ENCODE data around the gene NDUFA6.
"Not testable (repeated sequence)": the region's sequence is repeated elsewhere in the genome, so short reads cannot be mapped to it uniquely, and the experiment has no call there.

DNA sequence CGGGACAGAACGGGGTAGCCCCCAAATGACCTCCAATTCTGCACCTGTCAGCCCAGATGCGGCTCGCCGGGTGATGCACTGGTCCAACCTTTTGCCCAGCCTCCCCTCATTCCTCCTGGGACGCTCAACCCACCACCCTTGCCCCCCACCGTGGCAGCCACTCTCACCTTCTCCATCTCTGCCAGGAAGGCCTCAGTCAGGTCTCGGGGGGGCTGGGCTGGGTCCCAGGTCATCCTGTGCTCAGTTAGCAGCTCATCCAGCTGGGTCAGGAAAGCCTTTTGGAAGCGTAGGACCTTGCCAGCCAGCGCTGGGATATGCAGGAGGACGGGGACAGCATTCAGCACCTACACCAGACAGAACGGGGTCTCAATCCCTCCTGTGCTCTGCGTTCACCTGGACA, 37.4 kb upstream of the NDUFA6 start:
- TF ChIP-seq CTCF, POLR2A, POLR2AphosphoS5 (IDR thresholded peaks at IDR 0.05): not testable (repeated sequence)
